GM18507 (cell line): ENCODE measurements around the gene KCTD14.
"Not testable (repeated sequence)": the region's sequence is repeated elsewhere in the genome, so short reads cannot be mapped to it uniquely, and the experiment has no call there.

Experiments used
- DNase-seq: peaks from one replicate; pipeline ENCODE4 v3.0.0; 2011; ENCODE audit warnings: low read depth; ENCODE audit not compliant: insufficient read length; ENCODE audit errors: extremely low spot score
- FAIRE-seq: peaks from 2 replicates; lab custom pipeline; 2011; peaks lifted over from hg19 to GRCh38; lab: Jason Lieb, UNC

Gene KCTD14

DNA sequence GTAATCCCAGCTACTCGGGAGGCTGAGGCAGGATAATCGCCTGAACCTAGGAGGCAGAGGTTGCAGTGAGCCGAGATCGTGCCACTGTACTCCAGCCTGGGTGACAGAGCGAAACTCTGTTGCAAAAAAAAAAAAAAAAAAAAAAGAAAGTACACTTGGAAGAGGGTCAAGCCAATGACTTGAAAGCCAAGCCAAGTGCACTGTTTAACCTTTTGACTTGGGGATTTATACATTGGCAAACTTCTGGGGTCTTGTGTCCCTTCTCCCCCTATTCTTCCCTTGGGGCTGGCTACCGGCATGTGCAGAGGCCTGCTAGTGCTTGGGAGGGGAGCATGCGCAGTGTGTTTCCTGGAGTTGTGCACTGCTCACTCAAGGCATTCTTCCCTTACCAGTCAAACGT, 26.3 kb upstream of the KCTD14 start:
- FAIRE-seq: no peak
- DNase-seq: no peak

DNA sequence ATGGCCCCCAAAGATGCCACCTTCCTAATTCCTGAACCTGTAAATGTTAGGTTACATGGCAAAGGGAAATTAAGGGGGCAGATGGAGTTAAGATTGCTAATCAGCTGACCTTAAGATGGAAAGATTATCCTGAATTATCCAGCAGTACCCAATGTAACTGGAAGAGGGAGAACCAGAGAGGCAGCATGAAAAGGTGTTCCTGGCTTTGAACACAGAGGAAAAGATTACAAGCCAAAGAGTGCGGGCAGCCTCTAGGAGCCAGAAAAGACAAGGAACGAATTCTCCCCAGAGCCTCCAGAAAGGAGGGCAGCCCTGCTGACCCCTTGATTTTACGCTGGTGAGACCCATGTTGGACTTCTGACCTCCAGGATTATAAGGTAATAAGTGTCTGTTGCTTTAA, 25.5 kb upstream of the KCTD14 start:
- no peak for DNase-seq
- FAIRE-seq: no peak

DNA sequence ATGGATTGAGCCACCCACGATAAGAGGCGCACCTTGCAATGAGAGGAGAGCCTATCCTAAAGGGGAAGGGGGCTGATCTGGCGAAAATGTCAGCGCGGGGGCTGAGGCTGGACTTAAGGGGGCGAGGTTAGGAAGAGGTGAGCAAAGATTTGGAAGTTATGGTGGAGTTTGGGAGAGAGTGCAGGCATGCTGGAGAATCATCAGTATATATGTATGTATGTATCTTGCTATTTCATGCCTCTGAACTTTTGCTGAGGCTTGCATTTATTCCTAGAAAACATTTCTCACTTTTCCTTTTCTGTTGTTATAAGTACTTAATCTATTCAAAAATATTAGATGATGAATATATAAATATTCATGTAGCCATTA, 23.4 kb upstream of the KCTD14 start:
- FAIRE-seq (no peak), DNase-seq (no peak)

DNA sequence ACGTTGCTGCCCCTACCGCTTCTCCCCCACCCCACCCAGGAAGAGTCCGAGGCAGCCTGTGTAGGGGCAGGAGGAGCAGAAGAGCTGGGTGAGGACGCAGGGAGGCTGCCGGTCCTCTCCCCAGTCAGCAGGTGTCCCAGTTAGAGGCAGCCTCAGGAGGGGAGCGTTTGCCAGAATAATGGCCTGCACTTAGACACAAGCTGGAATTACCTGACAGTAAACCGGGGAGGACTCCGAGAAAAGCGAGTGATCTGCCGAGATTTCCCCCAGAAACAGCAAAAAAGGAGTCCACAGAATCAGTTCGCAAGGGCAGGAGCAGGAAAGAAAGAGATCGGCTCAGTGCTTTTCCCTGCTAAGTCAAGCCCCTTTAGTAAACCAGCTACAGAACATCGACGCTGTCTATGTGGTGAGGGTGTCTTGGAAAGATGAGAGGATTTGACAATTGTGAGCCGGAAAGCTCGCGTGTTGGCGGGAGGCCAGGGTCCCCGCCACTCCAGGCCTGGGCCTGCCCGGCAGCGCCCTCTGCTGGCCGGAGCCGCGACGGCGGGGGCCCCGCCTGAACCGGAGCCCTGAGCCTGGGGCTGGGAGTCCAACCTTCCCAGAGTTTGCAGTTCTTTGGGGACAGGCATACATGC, 22.9 kb upstream of the KCTD14 start:
- DNase-seq: peak; percentile 65
- peak; percentile 65 for FAIRE-seq

DNA sequence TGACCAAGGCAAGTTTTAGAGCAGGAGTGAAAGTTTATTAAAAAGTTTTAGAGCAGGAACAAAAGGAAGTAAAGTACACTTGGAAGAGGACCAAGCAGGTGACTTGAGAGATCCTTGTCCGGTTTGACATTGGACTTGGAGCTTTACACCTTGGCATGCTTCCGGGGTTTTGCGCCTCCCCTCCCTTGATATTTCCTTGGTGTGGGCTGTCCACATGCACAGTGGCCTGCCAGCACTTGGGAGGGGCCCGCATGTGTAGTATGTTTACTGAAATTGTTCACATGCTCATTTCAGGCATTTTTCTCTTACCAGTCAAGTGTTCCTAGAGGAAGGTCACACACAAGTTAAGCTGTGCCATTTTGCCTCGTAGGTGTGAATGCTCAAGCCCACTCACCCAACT, 21.6 kb upstream of the KCTD14 start:
- FAIRE-seq: no peak

DNA sequence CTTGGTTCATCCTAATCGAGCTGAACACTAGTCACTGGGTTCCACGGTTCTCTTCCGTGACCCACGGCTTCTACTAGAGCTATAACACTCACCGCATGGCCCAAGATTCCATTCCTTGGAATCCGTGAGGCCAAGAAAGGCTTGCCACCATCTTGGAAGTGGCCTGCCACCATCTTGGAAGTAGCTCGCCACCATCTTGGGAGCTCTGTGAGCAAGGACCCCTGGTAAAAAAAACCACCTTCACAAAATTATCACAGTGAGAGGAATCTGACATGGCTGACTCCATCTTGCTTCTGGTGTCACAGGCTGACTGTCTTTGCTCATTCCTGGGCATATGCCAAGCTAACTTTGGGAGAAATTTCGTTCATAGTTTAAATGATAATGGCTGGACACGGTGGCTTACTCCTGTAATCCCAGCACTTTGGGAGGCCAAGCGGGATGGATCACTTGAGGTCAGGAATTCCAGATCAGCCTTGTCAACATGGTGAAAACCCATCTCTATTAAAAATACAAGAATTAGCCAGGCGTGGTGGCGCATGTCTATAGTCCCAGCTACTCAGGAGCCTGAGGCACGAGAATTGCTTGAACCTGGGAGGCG, 18.9 kb upstream of the KCTD14 start:
- FAIRE-seq: no peak

More for the DNA sequence above, 21.6 kb upstream of the KCTD14 start:
- DNase-seq: no peak

DNA sequence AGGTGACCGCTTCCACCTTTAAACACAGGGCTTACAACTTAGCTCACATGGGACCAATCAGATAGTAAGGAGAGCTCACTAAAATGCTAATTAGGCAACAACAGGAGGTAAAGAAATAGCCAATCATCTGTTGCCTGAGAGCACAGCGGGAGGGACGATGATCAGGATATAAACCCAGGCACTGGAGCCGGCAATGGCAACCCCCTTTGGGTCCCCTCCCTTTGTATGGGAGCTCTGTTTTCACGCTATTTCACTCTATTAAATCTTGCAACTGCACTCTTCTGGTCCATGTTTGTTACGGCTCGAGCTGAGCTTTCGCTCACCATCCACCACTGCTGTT, 18.3 kb upstream of the KCTD14 start:
- not testable (repeated sequence) for DNase-seq, FAIRE-seq

More for the DNA sequence above, 18.9 kb upstream of the KCTD14 start:
- no peak for DNase-seq

DNA sequence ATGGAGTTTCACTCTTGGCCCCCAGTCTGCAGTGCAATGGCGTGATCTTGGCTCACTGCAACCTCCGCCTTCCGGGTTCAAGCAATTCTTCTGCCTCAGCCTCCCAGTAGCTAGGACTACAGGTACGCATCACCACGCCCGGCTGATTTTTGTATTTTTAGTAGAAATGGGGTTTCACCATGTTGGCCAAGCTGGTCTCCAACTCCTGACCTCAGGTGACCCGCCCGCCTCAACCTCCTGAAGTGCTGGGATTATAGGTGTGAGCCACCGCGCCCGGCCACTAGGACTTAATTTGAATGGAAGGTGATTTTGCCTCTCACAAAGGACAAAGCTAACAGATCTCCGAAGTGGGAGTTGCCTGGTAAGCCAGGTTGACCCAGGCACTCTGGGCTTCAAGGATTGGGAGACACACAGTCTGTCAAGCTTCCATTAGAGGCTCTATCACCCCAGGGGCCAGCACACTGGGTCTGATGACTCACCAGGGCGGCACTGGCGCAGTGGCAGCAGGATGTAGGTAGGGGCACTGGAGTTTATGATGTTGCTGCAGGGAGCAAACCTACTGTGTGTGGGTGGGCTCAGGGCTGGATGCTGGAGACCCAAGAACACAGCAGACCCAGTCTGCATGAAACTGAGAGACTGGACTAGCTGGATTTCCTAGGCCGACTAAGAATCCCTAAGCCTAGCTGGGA, 17.8 kb upstream of the KCTD14 start:
- no peak for DNase-seq
- no peak for FAIRE-seq

DNA sequence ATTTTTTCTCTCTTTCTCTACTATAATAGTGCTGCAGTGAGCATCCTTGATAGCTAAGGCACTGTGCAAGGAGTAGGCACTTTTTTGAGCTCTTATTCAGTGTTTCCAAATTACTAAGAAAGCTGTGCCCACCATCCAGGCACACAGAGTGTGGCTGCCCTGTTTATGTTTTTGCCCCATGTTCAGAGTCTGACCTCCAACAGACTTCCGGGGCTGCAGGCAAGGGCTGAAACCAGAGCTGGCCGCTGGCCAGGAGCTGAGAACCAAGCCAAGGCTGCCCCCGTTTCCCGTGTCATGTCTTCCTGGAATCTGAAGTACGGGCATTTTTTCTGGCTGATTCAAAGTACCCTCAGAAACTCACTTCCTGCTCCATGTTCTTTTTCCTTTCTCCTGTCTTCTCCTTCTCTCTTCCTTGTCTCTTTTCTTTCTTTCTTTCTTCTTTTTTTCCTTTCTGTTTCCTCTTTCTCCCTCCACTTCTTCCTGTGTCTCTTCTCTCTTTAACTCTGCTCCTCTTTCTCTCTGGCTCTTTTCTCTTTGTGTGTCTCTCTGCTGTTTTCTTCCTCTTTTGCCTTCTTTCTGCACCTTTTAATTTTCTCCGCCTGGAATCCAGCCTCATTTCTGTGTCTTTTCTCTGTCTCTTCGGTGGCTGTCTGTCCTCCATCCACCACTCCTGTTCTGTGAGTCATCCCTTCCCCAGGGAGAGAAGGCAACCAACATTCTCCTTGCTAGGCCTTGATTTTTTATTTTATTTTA, 17.0 kb upstream of the KCTD14 start:
- peak; percentile 72 for FAIRE-seq
- peak; percentile 55 for DNase-seq

DNA sequence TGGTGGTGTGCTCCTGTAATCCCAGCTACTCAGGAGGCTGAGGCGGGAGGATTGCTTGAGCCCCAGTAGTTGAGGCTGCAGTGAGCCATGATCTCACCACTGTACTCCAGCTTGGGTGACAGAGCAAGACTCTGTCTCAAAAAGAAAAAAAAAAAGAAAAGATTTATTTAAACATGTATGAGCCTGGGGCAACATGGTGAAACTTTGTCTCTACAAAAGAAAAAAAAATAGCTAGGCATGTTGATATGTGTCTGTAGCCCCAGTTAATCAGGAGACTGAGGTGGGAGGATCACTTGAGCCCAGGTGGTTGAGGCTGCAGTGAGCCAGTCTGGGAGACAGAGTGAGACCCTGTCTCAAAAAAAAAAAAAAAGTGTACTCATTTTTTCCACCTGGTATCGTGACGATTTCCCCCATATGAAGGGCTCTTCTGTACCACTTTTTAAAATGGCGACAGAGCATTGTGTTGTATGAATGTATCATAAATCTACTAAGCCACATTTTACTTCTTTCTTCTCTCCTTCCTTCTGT, 16.4 kb upstream of the KCTD14 start:
- FAIRE-seq (no peak), DNase-seq (no peak)

DNA sequence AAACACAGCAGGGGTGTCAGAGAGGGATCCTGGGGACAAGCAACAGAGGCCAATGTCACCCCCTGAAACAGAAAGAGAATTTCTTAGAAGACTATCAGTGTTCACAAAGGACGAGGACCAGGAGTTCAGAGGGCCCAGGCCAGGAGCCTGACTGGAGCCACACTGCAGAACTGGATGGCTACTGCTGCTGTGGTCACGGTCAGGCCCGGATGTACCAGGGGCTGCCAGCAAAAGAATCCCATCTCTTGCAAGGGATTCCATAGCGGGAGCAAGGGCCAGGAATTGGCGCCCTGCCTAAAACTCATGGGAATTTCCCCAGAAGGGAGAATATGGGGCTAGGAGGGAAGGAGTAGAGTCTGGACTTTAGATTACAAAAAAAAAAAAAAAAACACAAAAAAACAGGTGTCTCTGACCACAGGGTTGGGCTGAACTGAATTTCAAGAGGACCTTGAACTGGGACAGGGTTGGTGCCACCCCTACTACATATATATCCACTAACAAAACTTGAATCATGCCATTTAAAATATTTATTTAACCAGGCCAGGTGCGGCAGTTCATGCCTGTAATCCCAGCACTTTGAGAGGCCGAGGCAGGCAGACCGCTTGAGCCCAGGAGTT, 15.7 kb upstream of the KCTD14 start:
- no peak for FAIRE-seq
- no peak for DNase-seq

DNA sequence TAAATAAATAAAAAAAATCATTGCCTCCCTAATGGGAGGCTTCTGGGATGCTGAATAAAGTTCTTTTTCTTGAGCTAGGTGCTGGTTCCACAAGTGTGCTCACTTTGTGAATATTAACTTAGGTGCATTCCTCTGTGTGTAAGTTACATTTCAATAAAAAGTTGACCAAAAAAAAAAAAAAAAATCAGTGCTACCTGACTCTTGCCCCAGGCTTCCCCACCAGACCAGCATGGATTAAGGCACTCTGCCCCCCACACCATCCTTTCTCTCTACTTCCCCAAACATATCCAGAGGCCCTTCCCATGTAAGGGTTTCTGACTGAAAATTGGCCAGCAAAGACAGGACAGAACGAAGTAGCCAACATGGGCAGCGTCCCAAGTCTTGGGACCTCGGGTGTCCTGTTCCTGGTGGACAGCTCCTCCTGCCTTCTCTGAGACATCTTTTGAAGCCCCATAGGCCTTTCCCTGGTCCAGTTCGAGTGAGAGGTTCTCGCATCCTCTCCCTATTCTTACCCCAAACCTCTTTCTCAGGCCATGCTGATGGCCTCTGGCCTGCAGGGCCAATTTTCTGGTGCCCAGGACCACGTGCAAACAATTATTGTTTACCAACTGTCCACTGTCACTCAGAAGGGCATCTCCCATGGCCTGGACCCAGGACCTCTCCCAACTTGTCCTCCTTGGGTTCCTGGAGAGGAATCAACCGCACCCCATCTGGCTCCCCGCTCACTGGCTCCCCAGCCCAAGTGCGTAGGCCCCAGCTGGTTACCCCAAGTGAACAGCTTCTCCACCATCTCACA, 14.9 kb upstream of the KCTD14 start:
- DNase-seq (no peak), FAIRE-seq (no peak)

DNA sequence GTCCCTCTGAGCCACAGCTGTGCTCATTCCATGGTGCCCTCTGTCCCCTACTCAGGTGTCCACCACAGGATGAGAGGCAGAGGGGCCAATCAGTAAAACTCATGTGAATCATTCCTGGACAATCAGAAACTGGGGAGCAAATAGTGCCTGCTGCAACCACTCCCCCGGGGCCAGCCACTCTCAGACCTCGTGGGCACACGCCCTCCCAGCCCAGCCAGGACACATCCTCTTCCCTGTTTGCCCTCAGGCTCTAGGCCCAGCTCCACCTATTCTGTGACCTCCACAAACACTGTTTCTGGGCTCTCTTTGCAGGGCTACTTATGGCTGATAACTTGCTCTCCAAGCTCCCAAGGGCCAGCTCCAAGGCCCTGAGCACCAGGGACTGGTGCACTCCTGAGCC, 14.0 kb upstream of the KCTD14 start:
- no peak for FAIRE-seq
- DNase-seq: no peak

DNA sequence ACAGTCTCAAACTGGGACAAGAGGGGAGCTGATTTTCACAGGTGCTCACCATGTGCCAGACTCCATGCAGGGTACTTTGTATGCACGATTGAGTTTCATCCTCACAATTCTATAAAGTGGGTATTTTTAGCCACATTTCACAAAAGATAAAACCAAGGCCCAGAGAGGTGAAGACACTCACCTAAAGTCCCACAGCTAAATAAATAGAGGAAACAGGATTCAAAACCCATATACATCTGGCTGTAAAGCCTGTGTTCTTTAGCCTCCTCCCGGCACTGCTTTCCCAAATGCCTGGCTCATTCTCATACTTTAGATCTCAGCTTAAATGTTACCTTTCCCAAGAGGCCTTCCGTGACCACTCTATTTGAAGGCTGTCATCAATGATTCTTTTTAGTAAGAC, 13.2 kb upstream of the KCTD14 start:
- FAIRE-seq: no peak
- no peak for DNase-seq

DNA sequence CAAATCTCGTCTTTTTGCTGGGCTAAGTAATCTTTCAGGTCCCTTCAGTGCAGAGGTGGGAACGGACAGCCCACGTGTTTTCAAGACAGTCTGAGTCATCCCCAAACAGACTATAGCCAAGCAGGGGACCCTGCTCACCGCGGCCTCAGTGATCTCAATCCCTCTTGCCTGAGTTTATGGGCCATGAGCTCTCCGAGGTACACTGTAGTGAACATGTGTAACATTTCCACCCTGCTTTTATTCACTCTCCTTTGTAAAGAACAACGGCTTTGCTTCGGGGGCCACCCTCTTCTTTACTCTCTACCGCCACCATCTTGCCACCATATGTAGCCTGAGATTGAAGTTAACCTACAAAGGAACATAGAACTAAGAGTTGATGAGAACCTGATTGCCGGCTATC, 11.5 kb upstream of the KCTD14 start:
- DNase-seq (no peak), FAIRE-seq (no peak)

DNA sequence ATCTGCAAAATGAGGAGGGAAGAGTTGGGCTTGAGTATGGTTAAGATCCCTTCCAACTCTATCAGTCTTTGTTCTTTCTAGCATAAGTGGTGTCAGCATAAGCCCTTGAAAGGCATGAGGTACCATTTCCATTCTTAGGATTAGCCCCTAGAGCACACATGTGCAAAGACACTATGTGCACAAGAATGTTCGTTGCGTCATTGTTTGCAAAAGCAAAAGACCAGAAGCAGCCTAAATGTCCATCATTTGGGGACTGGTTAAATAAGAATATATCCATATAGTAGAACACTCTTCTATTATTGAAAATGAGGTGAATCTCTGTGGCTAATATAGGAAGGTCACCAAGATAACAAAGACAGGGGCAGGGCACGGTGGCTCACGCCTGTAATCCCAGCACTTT, 10.0 kb upstream of the KCTD14 start:
- DNase-seq (no peak), FAIRE-seq (no peak)

DNA sequence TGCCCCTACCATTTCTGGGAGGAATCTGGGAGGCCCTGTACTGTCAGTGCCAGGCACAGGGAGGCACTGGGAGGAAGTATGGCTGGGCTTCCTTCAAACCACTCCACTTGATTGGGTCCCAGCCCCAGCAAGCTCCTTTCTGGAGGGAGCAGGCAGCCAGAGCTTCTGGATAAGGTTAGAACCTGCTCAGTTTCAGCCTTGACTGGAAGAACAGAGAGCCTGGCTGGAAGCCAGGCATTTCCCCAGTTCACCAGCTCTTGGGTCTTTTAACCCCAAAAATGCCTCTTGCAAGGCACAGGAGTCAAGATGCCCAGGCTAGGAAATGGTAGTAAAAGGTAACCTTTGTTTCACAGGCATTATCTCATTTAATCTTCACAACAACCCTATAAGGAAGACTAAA, 9.0 kb upstream of the KCTD14 start:
- DNase-seq (no peak), FAIRE-seq (no peak)

DNA sequence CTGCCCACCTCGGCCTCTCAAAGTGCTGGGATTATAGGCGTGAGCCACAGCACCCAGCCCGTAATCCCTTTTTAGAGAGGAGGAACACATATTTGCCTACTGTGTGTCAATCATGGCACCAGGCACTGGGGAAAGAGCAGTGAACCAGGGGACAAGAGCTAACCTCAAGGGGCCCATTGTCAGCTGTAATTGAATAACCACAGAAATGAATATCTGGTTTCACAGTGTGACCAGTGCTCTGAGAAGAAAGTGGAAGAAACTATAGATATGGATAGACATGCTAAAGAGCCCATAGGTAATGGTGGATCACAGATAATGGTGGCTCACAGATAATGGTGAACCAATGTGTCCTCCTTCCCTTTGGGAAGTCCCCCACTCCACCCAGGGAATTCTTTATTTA, 8.6 kb upstream of the KCTD14 start:
- FAIRE-seq: peak; percentile 62

More for the DNA sequence above, 8.6 kb upstream of the KCTD14 start:
- peak; percentile 38 for DNase-seq
